T1000 (cell line): ENCODE measurements around the gene POLR1B.
A peak's percentile ranks its signal among the peaks of the same experiment; 100 is the strongest.
"Not testable (repeated sequence)": the region's sequence is repeated elsewhere in the genome, so short reads cannot be mapped to it uniquely, and the experiment has no call there.

Experiments used
- DNase-seq: peaks from one replicate; lab custom pipeline; 2025; ENCODE audit warnings: mixed read lengths; lab: John Stamatoyannopoulos, UW

Gene POLR1B, protein sequence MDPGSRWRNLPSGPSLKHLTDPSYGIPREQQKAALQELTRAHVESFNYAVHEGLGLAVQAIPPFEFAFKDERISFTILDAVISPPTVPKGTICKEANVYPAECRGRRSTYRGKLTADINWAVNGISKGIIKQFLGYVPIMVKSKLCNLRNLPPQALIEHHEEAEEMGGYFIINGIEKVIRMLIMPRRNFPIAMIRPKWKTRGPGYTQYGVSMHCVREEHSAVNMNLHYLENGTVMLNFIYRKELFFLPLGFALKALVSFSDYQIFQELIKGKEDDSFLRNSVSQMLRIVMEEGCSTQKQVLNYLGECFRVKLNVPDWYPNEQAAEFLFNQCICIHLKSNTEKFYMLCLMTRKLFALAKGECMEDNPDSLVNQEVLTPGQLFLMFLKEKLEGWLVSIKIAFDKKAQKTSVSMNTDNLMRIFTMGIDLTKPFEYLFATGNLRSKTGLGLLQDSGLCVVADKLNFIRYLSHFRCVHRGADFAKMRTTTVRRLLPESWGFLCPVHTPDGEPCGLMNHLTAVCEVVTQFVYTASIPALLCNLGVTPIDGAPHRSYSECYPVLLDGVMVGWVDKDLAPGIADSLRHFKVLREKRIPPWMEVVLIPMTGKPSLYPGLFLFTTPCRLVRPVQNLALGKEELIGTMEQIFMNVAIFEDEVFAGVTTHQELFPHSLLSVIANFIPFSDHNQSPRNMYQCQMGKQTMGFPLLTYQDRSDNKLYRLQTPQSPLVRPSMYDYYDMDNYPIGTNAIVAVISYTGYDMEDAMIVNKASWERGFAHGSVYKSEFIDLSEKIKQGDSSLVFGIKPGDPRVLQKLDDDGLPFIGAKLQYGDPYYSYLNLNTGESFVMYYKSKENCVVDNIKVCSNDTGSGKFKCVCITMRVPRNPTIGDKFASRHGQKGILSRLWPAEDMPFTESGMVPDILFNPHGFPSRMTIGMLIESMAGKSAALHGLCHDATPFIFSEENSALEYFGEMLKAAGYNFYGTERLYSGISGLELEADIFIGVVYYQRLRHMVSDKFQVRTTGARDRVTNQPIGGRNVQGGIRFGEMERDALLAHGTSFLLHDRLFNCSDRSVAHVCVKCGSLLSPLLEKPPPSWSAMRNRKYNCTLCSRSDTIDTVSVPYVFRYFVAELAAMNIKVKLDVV

GRCh38 chr2:112542123-112542983 lies at the start of gene POLR1B:
Gene POLR1B, plus strand, starts transcription at chr2:112542465. Its CDS starts 30 bp downstream, at chr2:112542495.
- peak; percentile 74 for DNase-seq

DNA sequence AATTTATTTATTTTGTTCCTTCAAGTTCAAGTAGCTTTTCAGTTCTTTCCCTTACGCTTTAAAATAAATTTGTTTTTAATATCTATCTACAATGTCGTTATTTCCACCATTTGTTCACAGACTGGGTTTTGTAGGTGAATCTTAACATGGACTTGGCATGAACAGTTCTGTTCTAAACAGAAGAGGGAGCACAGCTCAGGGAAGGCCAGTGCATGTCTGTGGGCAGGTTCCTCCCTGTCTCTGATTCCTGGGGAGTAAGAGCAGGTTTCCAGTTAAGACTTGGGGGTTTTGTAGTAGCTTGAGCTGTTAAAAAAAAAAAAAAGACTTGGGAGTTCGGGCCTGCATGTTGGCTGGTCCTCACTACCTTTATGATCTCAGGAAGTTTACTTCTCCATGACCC lies 49.2 kb upstream of the POLR1B start:
- no peak for DNase-seq

GRCh38 chr2:112493858-112494648 lies 48.2 kb upstream of the POLR1B start:
- DNase-seq = peak; percentile 22

- no peak for DNase-seq
These were observed 47.4 kb upstream of the POLR1B start for GRCh38 chr2:112494828-112495227.

DNA sequence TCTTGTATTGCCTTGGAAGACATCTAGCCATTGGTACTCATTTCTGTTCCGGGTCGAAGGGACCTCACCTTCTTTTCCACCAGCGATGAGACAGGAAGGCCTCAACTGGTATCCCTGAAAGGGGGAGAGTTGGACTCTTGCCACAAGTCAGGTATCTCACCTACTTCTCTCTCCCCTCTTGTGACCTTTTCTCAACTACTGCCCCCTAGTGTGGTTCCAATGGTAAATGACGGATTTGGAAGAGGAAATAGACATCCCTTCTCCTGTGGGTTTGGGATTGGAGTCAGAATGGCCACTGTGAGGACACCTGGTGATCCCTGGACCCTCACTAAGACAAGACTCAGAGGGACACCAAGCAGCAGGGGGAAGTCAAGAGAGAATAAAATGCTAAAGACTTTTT lies 46.4 kb upstream of the POLR1B start:
- DNase-seq = not testable (repeated sequence)

DNA sequence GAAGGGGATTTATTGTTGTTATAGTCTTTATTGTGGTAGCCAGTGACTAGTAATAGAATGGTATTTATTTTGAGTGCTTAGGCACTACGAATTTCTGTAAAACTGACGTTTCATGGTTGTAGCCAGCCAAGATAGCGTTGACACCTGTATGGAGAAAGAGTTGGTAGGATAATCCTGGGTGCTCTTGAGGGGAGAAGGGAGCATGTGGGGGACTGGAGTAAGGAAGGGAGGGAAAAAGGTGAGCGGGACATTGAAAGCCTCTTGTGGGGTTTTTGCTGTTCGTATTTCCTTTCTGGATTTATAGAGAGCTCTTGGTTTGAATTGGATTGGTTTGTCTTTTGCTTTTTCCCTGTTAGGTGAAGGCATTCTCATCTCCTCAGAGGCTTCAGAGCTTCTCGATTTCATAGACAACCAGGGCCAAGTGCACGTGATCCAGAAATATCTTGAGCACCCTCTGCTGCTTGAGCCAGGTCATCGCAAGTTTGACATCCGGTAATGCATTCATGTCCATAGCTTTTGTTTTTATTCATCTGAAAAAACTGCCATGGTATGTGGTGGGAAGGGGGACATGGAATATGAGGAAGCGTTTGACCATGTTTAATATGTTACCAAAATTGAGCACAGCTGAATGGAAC lies 41.3 kb upstream of the POLR1B start:
- peak; percentile 10 for DNase-seq

GRCh38 chr2:112509239-112509998 lies 32.8 kb upstream of the POLR1B start:
- not testable (repeated sequence) for DNase-seq

DNA sequence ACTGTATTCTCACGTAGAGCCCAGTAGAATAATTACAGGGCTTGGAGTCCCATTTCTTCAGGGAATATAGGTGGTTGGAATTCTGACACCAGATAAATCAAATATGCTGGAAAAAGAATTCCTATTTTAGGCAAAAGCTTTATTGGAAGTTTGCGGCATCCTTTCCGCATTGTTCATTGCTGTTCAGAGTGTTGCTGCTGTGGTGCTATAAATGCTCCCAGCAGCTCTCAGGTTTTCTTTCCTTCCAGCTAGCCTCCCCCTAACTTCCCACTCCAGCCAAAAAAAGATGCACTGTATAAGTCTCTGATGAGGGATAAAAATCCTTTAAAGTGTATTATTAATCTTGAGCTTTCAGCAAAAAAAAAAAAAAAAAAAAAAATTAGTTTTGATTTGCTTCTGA lies 25.5 kb upstream of the POLR1B start:
- DNase-seq = no peak

DNA sequence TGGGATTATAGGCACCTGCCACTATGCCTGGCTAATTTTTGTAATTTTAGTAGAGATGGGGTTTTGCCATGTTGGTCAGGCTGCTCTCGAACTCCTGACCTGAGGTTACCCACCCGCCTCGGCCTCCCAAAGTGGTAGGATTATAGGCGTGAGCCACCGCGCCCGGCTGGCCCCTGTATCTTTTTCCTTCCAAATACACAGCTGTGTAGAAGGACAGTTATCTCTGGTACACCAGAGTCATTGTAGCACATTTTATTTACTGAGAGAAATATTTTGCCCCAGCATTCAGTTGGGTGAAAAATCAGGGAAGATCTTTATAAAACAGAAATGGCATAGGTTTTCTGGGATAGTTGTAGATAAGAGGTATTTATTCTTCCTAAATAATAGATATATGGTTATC lies 23.5 kb upstream of the POLR1B start:
- DNase-seq = no peak

GRCh38 chr2:112519506-112519905 lies 22.8 kb upstream of the POLR1B start:
- DNase-seq = no peak

DNA sequence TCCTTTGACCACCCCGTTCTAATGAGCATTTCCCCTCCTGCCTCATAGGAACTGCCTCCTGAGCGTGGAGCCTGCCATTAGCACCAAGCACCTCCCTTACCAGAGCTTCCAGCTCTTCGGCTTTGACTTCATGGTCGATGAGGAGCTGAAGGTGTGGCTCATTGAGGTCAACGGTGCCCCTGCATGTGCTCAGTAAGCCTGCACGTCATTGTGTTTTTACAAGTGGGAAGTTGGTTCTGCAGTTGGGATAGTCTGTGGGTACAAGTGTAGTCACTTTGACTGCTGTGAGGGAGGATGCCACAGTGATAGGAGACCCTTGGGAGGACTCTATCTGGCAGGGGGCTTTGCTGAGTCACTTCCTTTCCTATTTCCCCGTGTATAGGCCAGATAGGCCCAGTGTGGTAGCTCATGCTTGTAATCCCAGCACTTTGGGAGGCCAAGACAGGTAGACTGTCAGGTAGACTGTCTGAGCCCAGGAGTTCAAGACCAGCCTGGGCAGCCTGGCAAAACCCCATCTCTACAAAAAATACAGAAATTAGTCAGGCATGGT lies 22.0 kb upstream of the POLR1B start:
- DNase-seq = no peak

- DNase-seq = no peak
These were observed 18.9 kb upstream of the POLR1B start for GRCh38 chr2:112523291-112523777.

DNA sequence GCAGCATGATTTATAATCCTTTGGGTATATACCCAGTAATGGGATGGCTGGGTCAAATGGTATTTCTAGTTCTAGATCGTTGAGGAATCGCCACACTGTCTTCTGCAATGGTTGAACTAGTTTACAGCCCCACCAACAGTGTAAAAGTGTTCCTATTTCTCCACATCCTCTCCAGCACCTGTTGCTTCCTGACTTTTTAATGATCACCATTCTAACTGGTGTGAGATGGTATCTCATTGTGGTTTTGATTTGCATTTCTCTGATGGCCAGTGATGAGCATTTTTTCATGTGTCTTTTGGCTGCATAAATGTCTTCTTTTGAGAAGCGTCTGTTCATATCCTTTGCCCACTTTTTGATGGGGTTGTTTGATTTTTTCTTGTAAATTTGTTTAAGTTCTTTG lies 18.0 kb upstream of the POLR1B start:
- not testable (repeated sequence) for DNase-seq

DNA sequence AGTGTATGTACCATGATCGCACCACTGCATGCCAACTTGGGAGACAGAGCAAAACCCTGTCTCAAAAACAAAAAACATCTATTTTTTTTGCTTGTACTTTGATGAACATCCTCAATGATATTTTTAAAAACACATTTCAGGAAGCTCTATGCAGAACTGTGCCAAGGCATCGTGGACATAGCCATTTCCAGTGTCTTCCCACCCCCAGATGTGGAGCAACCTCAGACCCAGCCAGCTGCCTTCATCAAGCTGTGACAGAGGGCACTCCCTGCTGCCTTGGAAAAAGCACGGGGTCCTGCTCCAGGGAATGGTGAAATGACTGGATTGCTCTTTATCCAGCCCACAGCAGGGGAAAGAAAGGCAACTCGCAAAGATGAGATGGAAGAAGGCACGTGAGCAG lies 13.7 kb upstream of the POLR1B start:
- DNase-seq = no peak

DNA sequence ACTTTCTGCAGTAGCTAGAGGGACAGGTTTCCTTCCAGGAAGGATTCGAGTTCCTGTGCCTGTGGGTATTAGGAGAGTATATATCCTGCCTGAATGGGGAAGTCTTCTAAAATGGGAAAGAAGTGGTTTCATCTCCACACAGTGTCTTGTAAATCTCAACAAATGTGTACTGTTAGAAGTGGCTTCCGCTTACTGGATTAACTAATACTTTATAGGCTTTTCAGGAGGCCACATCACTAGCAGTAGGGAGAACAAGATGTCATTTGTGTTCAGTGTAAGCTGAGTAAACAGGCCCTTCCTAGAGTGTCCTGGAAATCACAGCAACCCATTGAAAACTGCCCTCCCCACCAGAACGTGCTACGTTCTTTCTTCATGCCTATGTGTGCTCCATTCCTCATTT lies 12.5 kb upstream of the POLR1B start:
- no peak for DNase-seq

- no peak for DNase-seq
These were observed 11.5 kb upstream of the POLR1B start for GRCh38 chr2:112530728-112531127.

DNA sequence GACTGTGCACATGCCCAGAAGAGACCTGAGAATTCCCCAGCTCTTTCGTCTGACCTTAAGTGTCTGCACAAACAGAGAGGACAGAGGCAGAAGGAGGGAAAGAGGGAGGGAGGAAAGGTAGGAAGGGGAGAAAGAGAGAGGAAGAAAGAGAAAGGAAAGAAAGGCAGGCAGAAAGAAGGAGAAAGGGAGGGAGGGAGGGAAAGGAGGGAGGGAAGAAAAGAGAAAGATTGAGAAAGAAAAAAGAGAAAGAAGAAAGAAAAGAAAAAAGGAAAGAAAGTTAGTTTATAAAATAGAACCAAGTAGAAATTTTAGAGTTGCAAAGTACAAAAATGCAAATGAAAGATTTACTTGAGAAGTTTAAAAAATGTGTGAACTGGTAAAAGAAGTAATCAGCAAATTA lies 7.4 kb upstream of the POLR1B start:
- DNase-seq = no peak

DNA sequence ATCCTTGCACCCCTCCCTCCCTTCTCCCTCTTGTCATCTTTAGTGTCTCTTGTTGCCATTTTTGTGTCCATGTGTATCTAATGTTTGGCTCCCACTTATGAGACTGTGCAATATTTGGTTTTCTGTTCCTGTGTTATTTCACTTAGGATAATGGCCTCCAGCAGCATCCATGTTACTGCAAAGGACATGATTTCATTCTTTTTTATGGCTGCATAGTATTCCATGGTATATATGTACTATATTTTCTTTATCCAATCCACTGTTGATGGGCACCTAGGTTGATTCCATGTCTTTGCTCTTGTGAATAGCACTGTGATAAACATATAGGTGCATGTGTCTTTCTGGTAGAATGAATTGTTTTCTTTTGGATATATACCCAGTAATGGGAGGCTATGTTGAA lies 5.6 kb upstream of the POLR1B start:
- not testable (repeated sequence) for DNase-seq

- no peak for DNase-seq
These were observed 3.0 kb upstream of the POLR1B start for GRCh38 chr2:112539306-112539705.
